ENCODE data around the gene RELCH.

GRCh38 chr18:62325806-62326645 is 139.0 kb downstream of the RELCH start:
- no peak for TF ChIP-seq POLR2AphosphoS5 (IDR thresholded peaks at IDR 0.05; ENCODE audit: low read depth, low read length)
- TF ChIP-seq REST (IDR thresholded peaks at IDR 0.05; ENCODE audit: insufficient read depth in 1 of 2, low read depth in 2 of 2, low read length in 1 of 2) = no peak
- TF ChIP-seq SIN3A (IDR thresholded peaks at IDR 0.05; ENCODE audit: borderline replicate concordance, insufficient read depth, low read depth, low read length) = no peak
- TF ChIP-seq, protein P1, sequence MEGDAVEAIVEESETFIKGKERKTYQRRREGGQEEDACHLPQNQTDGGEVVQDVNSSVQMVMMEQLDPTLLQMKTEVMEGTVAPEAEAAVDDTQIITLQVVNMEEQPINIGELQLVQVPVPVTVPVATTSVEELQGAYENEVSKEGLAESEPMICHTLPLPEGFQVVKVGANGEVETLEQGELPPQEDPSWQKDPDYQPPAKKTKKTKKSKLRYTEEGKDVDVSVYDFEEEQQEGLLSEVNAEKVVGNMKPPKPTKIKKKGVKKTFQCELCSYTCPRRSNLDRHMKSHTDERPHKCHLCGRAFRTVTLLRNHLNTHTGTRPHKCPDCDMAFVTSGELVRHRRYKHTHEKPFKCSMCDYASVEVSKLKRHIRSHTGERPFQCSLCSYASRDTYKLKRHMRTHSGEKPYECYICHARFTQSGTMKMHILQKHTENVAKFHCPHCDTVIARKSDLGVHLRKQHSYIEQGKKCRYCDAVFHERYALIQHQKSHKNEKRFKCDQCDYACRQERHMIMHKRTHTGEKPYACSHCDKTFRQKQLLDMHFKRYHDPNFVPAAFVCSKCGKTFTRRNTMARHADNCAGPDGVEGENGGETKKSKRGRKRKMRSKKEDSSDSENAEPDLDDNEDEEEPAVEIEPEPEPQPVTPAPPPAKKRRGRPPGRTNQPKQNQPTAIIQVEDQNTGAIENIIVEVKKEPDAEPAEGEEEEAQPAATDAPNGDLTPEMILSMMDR (IDR thresholded peaks at IDR 0.05) = no peak
- TF ChIP-seq TCF7L2 (IDR thresholded peaks at IDR 0.05; ENCODE audit: low read depth, low read length) = no peak

Data from Panc1 (cell line).